Osteocyte (in vitro differentiated cells): ENCODE measurements around the gene OPN4. TPM values are rescaled to one million over a fixed set of nuclear protein-coding genes. Genes with fewer than 3 reads are reported as not detected.

Experiments used
- DNase-seq: peaks from one replicate; pipeline ENCODE4 v3.0.0; 2021; ENCODE audit warnings: mixed read lengths; ENCODE audit not compliant: unreplicated experiment; ENCODE audit errors: extremely low spot score
- H3K27ac Mint-ChIP-seq: one replicate; pipeline ENCODE4 v1.8.0; 2021; ENCODE audit warnings: mild to moderate bottlenecking, mixed read lengths; ENCODE audit not compliant: unreplicated experiment
- H3K27me3 Mint-ChIP-seq: one replicate; pipeline ENCODE4 v1.8.0; 2021; ENCODE audit warnings: mixed read lengths; ENCODE audit not compliant: unreplicated experiment
- H3K36me3 Mint-ChIP-seq: one replicate; pipeline ENCODE4 v1.8.0; 2021; ENCODE audit warnings: mixed read lengths; ENCODE audit not compliant: unreplicated experiment
- H3K4me1 Mint-ChIP-seq: one replicate; pipeline ENCODE4 v1.8.0; 2021; ENCODE audit warnings: mixed read lengths; ENCODE audit not compliant: unreplicated experiment
- H3K4me3 Mint-ChIP-seq: one replicate; pipeline ENCODE4 v1.8.0; 2021; ENCODE audit warnings: mild to moderate bottlenecking, moderate library complexity, mixed read lengths; ENCODE audit not compliant: unreplicated experiment
- H3K9me3 Mint-ChIP-seq: one replicate; pipeline ENCODE4 v1.8.0; 2021; ENCODE audit warnings: mixed read lengths; ENCODE audit not compliant: unreplicated experiment
- CTCF ChIP-seq: fragments of 200-600 bp; sonication (generic); IDR thresholded peaks from 2 replicates; pipeline ENCODE4 v1.5.0; 2021; ENCODE audit warnings: antibody characterized with exemption, mild to moderate bottlenecking, moderate library complexity
- total RNA-seq: library from RNA; stranded (reverse); gene quantifications from 2 replicates; pipeline ENCODE4 v1.2.1, GENCODE V29; 2021

OPN4 gene
- total RNA-seq, 1 donor from 2014 or later, result not detected

- Mint-ChIP-seq H3K27me3 (peaks cover 4% of the 10 kb centered on the region), H3K4me1 (peaks cover 23% of the 10 kb centered on the region), H3K27ac (no peak overlapping the region), H3K9me3 (no peaks in the 10 kb centered on the region), H3K36me3 (no peaks in the 10 kb centered on the region), H3K4me3 (no peak overlapping the region)
- no peak for TF ChIP-seq CTCF
- DNase-seq, result no peak
Measured at GRCh38 chr10:86661161-86662025, 7.0 kb downstream of the OPN4 start.

- peaks cover 26% of the 10 kb centered on the region for H3K4me1 Mint-ChIP-seq
- H3K4me3 Mint-ChIP-seq, result no peak overlapping the region
- DNase-seq, result no peak
- no peak for TF ChIP-seq CTCF
- no peaks in the 10 kb centered on the region for H3K9me3 Mint-ChIP-seq
- H3K27ac Mint-ChIP-seq, result no peak overlapping the region
- H3K27me3 Mint-ChIP-seq, result no peaks in the 10 kb centered on the region
- no peaks in the 10 kb centered on the region for H3K36me3 Mint-ChIP-seq
Measured at GRCh38 chr10:86662186-86663045, 8.1 kb downstream of the OPN4 start.

GRCh38 chr10:86663046-86663345 is 8.6 kb downstream of the OPN4 start:
- TF ChIP-seq CTCF, result no peak
- H3K4me3 Mint-ChIP-seq, result no peak overlapping the region
- DNase-seq, result no peak
- H3K36me3 Mint-ChIP-seq, result no peaks in the 10 kb centered on the region
- no peaks in the 10 kb centered on the region for H3K27me3 Mint-ChIP-seq
- H3K27ac Mint-ChIP-seq, result no peak overlapping the region
- no peaks in the 10 kb centered on the region for H3K9me3 Mint-ChIP-seq
- H3K4me1 Mint-ChIP-seq, result peaks cover 31% of the 10 kb centered on the region

- H3K27ac Mint-ChIP-seq, result no peak overlapping the region
Measured at GRCh38 chr10:86663576-86664339, 9.4 kb downstream of the OPN4 start.

More at GRCh38 chr10:86663576-86664339, 9.4 kb downstream of the OPN4 start:
- DNase-seq, result no peak
- H3K36me3 Mint-ChIP-seq, result no peaks in the 10 kb centered on the region
- no peak for TF ChIP-seq CTCF
- H3K27me3 Mint-ChIP-seq, result no peaks in the 10 kb centered on the region
- H3K4me1 Mint-ChIP-seq, result peaks cover 38% of the 10 kb centered on the region
- H3K4me3 Mint-ChIP-seq, result no peak overlapping the region
- H3K9me3 Mint-ChIP-seq, result no peaks in the 10 kb centered on the region
